ENCODE data around the gene FAM32A.

- TF ChIP-seq SIN3A (IDR thresholded peaks at IDR 0.05; ENCODE audit: borderline replicate concordance, low read depth, low read length) (no peak), NRF1 (IDR thresholded peaks at IDR 0.05; ENCODE audit: low read depth, low read length) (no peak), FOXM1 (IDR thresholded peaks at IDR 0.05; ENCODE audit: low read depth) (no peak)
Measured at GRCh38 chr19:16213076-16213475, 27.9 kb downstream of the FAM32A start.

Data from SK-N-SH (cell line).